ENCODE data around the gene NRXN3.

Gene NRXN3

GRCh38 chr14:79293482-79294177 lies 1123.5 kb downstream of the NRXN3 start:
- DNase-seq (ENCODE audit: low read depth): no peak

DNA sequence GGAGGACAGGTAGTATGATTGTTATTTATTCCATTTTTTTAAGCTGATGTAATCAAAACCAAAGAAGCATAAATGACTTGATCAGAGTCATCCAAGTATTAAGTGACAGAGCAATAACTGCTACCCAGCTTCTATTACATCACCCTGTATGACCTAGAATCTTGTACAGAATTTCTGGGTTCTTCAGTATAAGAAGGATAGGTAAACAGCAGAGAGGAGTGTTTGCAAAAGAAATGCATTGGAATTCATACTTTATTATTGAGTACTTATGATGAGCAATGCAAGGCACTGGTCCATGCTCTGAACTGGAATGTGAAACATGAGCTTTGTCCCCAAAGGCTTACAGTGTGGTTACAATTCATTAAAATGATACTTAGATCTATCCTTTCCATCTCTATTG lies 1124.3 kb downstream of the NRXN3 start:
- DNase-seq (ENCODE audit: low read depth): peak; percentile 17

GRCh38 chr14:79295385-79295784 lies 1125.2 kb downstream of the NRXN3 start:
- no peak for DNase-seq (ENCODE audit: low read depth)

GRCh38 chr14:79298373-79298772 lies 1128.2 kb downstream of the NRXN3 start:
- no peak for DNase-seq (ENCODE audit: low read depth)

GRCh38 chr14:79299162-79299561 lies 1129.0 kb downstream of the NRXN3 start:
- no peak for DNase-seq (ENCODE audit: low read depth)

- DNase-seq (ENCODE audit: low read depth): no peak
These were observed 1134.1 kb downstream of the NRXN3 start for GRCh38 chr14:79304279-79304678.

GRCh38 chr14:79306546-79306945 lies 1136.4 kb downstream of the NRXN3 start:
- no peak for DNase-seq (ENCODE audit: low read depth)

DNA sequence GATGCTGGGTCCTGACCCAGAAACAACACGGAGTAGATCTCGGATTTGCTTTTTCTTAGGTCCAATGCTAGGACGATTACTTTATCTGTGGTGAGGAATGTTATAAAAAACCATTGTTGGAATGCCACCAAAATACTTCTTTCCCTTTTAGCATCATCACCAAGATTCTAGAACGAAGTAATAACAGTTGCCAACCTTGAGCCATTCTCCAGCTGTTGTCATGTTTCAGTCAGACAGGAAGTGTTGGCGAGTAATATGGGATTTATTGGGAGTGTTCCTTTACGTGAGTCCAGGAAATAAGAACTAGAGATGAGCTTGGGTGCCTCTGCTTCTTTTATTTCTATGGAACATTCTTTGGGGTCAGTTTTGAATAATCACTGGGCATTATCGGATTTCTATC lies 1148.2 kb downstream of the NRXN3 start:
- no peak for DNase-seq (ENCODE audit: low read depth)

DNA sequence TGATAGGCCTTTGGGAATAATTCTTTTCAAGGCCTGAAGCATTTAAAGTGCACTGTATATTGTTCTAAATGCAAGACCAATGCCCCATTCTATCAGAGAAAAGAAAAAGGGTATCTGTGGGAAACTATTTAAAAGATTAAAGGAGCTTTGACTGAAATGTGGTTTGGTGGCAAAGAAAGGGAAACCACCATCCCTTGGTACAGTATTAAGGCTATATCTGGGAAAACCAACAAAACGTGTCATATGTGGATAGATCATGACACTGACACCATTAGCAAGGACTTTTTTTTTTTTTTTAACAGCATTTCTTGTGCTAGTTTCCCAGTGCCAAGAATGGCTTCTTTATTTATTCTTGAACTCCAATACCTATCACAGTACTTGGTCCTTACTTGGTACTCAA lies 1150.4 kb downstream of the NRXN3 start:
- no peak for DNase-seq (ENCODE audit: low read depth)

DNA sequence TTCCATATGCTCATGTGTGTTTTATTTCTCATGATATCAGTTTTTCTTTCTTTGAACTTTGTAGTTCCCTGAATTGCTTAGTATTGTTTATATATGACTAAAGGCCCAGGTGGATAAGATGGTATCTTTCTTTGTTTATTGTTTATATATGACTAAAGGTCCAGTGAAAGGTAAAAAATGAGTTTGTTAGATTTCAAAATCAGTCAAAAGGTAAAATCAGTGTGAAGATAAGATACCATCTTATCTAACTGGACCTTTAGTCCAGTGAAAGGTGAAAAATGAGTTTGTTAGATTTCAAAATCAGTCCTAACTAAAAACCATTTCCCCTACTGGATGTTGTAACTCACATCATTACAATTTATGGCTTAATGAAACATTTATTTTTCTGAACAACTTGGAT lies 1150.9 kb downstream of the NRXN3 start:
- no peak for DNase-seq (ENCODE audit: low read depth)

- DNase-seq (ENCODE audit: low read depth): no peak
These were observed 1154.9 kb downstream of the NRXN3 start for GRCh38 chr14:79325071-79325470.

DNA sequence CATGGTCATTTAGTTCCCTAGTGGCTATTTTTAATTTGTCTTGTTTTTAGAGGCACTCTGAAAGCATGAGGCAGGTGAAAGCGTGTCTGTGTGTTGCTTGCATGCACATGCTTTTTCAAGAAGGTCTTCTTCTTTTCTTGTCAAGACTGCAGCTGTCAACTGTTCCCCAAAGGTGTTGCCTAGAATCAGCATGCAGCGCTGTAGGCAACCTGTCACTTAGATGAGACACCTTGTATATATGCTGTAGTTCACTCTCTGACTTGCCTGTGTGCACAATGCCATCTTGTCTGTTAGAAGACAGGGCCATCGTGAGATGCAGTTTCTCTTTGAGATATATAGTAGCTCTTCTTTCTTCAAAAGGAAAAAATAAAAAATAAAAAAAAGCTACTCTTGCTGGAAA lies 1155.4 kb downstream of the NRXN3 start:
- no peak for DNase-seq (ENCODE audit: low read depth)

- peak; percentile 27 for DNase-seq (ENCODE audit: low read depth)
These were observed 1158.7 kb downstream of the NRXN3 start for GRCh38 chr14:79328863-79329262.

GRCh38 chr14:79331830-79332229 lies 1161.7 kb downstream of the NRXN3 start:
- DNase-seq (ENCODE audit: low read depth): no peak

DNA sequence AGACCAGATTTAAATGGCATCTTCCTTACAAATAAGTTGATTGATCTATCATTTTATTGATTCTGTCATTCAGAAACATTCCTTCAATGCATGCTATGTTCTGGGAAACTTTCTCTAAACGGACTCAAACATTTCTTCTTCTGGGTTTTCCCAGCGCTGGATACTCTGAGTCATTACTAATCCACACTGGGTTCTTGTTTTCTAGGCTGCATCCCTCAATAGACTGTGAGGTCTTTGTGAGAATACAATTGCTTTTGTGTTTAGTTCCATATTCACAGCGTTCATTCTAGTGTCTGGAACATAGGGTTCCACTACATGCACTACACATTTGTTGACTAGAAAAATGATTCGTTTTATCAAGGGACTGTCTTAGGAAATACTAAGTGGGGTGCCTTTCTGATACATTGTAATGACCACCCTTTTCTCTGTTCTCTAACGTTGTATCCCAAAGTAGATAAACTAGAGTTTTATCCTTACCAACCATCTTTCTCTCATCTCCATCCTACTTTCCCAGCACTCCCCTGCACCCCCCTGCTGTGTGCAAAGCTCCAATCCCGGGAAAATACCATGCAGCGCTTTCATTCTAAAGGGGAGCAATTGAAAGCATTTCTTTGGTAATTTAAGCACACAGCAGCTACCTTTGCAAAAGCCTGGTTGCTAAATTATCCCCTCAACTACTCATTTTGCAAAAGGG lies 1162.5 kb downstream of the NRXN3 start:
- no peak for DNase-seq (ENCODE audit: low read depth)

DNA sequence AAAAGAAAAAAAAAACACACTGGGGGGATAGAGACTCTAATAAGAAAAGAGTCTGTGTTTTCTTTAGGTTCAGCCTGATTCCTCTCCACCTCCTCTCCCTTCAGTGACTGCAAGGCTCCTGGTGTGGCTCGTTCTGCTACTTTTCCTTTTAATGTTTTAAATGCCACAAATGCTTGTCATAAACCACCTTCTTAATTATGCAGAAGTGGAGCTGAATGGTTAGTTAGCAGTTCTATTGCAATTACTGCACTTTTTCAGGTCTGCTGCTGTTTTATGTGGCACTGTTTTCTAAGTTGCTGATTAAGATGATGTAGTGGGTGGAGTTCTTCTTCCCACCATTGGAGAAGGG lies 1163.0 kb downstream of the NRXN3 start:
- no peak for DNase-seq (ENCODE audit: low read depth)

GRCh38 chr14:79334272-79334671 lies 1164.1 kb downstream of the NRXN3 start:
- no peak for DNase-seq (ENCODE audit: low read depth)

DNA sequence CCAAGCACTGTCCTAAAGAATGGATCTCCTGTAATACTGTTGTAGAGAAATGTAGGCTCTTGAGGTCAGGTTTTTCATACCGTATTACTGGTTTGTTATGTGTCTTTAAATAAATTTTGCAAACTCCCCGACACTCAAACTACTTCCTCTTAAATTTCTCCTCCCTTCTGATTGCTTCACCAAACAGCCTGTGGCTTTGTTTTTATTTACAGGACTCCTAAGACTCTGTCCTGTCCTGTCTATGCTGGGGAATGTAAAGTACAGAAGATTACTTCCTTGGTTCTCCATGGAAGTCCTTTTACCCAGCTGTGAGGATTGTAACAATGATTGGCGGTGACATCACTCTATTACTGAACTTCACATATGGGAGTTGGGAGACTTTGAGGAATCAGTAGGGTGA lies 1167.6 kb downstream of the NRXN3 start:
- no peak for DNase-seq (ENCODE audit: low read depth)

- no peak for DNase-seq (ENCODE audit: low read depth)
These were observed 1172.8 kb downstream of the NRXN3 start for GRCh38 chr14:79342942-79343341.

DNA sequence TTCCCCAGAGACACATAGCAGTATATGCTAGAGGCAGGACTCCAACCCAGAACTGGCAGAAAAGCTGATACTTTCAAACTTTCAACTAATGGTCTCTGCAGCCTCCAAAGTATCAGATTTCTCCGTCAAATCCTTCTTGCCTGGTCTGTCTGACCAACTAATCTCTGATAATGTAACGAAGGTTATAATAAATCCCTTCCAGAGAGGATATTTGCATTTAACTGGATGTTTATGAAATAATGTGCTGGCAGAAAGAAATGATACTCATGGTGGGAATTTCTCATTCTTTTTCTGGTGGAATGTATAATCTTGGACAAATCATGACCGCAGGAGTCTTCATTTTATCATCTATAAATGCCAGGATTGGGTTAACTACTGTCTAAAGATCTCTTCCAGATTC lies 1180.8 kb downstream of the NRXN3 start:
- DNase-seq (ENCODE audit: low read depth): no peak

DNA sequence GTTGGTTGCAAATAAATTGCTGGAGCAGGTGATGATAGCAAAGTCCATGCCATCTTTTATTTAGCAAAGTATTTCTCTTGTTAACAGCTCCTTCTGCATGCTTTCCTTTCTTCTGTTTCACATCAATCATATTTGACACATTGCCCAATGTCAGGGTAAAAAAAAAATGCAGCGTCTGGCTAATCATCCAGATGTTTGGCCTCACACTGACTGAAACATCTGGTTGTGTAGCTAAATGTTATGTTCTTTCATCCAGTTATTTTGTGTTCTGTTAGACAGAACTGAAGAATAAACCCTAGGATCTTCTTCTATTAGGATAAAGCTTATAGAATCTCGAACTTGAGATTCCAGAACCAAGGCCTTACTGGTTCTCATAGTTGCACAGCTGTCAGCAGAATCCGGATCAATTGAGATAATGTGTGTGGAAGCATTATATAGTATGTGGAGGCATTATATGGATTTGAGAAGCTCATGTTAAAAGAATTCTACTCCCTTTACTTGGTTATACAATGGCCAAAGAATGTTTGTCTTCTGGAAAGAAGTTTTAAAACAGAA lies 1182.0 kb downstream of the NRXN3 start:
- no peak for DNase-seq (ENCODE audit: low read depth)

- DNase-seq (ENCODE audit: low read depth): no peak
These were observed 1184.2 kb downstream of the NRXN3 start for GRCh38 chr14:79354336-79354735.

DNA sequence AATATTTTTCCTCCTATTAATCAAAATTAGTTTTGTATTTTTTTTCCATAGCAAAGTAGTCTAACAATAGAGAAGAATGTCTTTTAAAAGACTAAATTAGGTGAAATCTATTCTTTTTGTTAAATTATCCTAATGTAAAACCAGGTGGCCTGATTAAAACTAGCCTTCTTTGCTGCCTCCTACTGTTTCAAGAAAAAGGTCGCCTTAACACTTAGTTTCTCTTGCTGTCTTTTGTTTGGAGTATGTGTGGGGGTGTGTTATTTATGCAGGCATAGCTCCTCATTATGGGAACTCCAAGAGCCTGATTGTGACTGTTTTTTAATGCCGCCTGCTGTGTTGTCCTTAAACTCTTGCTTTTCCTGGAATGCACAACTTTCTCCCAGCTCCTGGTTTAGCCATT lies 1185.9 kb downstream of the NRXN3 start:
- DNase-seq (ENCODE audit: low read depth): no peak

- DNase-seq (ENCODE audit: low read depth): no peak
These were observed 1187.1 kb downstream of the NRXN3 start for GRCh38 chr14:79357307-79357706.
